Measurements from ENCODE around the gene TEX19.

DNA sequence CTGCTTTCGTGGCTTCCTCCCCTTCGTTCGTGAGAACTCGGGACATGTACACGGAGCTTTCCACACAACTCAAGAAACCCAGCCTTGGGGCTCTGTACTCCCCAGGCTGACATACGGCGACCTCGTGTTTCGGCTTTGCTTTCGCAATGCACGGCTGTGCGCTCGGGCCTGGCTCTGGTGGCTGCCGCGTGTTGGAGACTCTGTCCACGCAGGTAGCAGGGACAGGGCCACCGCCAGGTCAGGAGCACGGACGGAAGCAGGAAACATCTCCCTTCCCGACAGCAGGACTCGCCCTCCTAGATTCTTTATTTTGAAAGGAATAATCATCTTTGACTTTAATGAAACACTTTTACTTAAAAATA is 29.9 kb downstream of the TEX19 start:
- TF ChIP-seq, protein P1, sequence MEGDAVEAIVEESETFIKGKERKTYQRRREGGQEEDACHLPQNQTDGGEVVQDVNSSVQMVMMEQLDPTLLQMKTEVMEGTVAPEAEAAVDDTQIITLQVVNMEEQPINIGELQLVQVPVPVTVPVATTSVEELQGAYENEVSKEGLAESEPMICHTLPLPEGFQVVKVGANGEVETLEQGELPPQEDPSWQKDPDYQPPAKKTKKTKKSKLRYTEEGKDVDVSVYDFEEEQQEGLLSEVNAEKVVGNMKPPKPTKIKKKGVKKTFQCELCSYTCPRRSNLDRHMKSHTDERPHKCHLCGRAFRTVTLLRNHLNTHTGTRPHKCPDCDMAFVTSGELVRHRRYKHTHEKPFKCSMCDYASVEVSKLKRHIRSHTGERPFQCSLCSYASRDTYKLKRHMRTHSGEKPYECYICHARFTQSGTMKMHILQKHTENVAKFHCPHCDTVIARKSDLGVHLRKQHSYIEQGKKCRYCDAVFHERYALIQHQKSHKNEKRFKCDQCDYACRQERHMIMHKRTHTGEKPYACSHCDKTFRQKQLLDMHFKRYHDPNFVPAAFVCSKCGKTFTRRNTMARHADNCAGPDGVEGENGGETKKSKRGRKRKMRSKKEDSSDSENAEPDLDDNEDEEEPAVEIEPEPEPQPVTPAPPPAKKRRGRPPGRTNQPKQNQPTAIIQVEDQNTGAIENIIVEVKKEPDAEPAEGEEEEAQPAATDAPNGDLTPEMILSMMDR (IDR thresholded peaks at IDR 0.05; ENCODE audit: low read length): no peak
- no peak for TF ChIP-seq EZH2 (IDR thresholded peaks at IDR 0.05; ENCODE audit: borderline replicate concordance, low read length)

All from OCI-LY1 (cell line).